ENCODE measurements around the gene PTP4A2. TPM values are rescaled to one million over a fixed set of nuclear protein-coding genes. Genes with fewer than 3 reads are reported as not detected.
A peak's percentile ranks its signal among the peaks of the same experiment; 100 is the strongest.

PTP4A2 gene
- total and polyA plus RNA-seq, 10 of the 15 experiments (the other 5 are each of a cell fraction or from before 2014, with no cell fraction given), result 180 to 909 (median 375) TPM

- ChIA-PET CTCF (interaction anchor here (0.8 to 2.3 kb wide), 4 partner anchors 14 to 43 kb away, joined by 3 to 6 read pairs (median 4); no protein-coding TSS in a partner anchor), SMC1A (ENCODE audit: uncharacterized antibody, unreplicated experiment) (interaction anchor here (0.6 to 5.9 kb wide), 9 partner anchors 10 to 116 kb away, joined by 3 to 37 read pairs (median 4); no protein-coding TSS in a partner anchor), RAD21 (ENCODE audit: unreplicated experiment) (interaction anchor here (1.4 to 2.4 kb wide), 3 partner anchors 8 to 76 kb away, joined by 3 to 10 read pairs (median 6); no protein-coding TSS in a partner anchor), POLR2A (interaction anchor here (0.7 to 3.2 kb wide), 4 partner anchors 11 to 74 kb away, joined by 3 to 19 read pairs (median 6); no protein-coding TSS in a partner anchor)
- in situ Hi-C loops (cut with MboI) (no loop called here), intact Hi-C loops (cut with micrococcal nuclease; ENCODE audit: unreplicated experiment) (no loop called here)
- H4K20me1 ChIP-seq (ENCODE audit: control insufficient read depth, insufficient read depth), result no peaks in the 10 kb centered on the region
- no peaks in the 10 kb centered on the region for H3K36me3 ChIP-seq (ENCODE audit: control insufficient read depth in 2 of 2, insufficient read depth in 2 of 2, low read length in 1 of 2)
- H3K79me2 ChIP-seq (ENCODE audit: control insufficient read depth, insufficient read depth, low read length), result no peaks in the 10 kb centered on the region
- H3K9ac ChIP-seq (ENCODE audit: control insufficient read depth, insufficient read depth, low read length), result no peak overlapping the region
- H3K9me3 ChIP-seq (replicated peaks; ENCODE audit: control insufficient read depth, insufficient read depth, low read length), result no peaks in the 10 kb centered on the region
- no peak overlapping the region for H3K4me2 ChIP-seq (ENCODE audit: control insufficient read depth, insufficient read depth)
- no TSS peak for BruUV-seq (replicated peaks)
- H3K27me3 ChIP-seq (replicated peaks in 1 of 2; ENCODE audit: control insufficient read depth in 2 of 2, insufficient read depth in 2 of 2, low read length in 1 of 2), result no peaks in the 10 kb centered on the region
- 98% methylated on average over 7 of the region's 7 CpGs for WGBS (ENCODE audit: insufficient coverage, insufficient replicate concordance, low lambda C conversion rate, missing lambda C conversion rate)
- no peak overlapping the region for H3K27ac ChIP-seq (ENCODE audit: control insufficient read depth, insufficient read depth)
- no peak overlapping the region for H2AFZ ChIP-seq (ENCODE audit: control insufficient read depth, low read depth, low read length)
- no peak for FAIRE-seq
- peaks cover 22% of the 10 kb centered on the region for H3K4me1 ChIP-seq (ENCODE audit: control insufficient read depth, insufficient read depth, low read length)
- H3K4me3 ChIP-seq, result no peak overlapping the region
- DNase-seq (ENCODE audit: low read depth, low spot score), result no peak
- no peak for TF ChIP-seq BHLHE40 (IDR thresholded peaks at IDR 0.05; ENCODE audit: borderline replicate concordance in 1 of 2, low read depth in 2 of 2, low read length in 1 of 2)
- TF ChIP-seq NFYA (IDR thresholded peaks at IDR 0.05; ENCODE audit: borderline replicate concordance, low read depth, low read length), result no peak
- no peak for TF ChIP-seq HDGF (IDR thresholded peaks at IDR 0.05)
- TF ChIP-seq CHD4 (IDR thresholded peaks at IDR 0.05), result no peak
- ATAC-seq, result no peak
Observed at GRCh38 chr1:31888291-31888690, 49.9 kb downstream of the PTP4A2 start.

DNA sequence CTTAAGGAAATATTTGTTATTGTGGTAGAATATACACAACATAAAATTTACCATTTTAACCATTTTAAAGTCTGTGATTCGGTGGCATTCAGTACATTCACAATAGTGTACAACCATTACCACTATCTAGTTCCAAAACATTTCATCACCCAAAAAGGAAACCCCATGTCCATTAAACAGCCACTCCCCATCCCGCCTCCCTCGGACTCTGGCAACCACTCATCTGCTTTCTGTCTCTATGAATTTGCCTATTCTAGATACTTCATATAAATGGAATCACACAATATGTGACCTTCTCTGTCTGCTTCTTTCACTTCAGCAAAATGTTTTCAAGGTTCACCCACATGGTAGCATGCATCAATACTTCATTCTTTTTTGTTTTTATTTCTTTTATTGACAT, 51.3 kb downstream of the PTP4A2 start:
- intact Hi-C loops (cut with micrococcal nuclease; ENCODE audit: unreplicated experiment) (no loop called here), in situ Hi-C loops (cut with MboI) (no loop called here)
- no peak overlapping the region for H2AFZ ChIP-seq (ENCODE audit: control insufficient read depth, low read depth, low read length)
- no peak overlapping the region for H3K4me2 ChIP-seq (ENCODE audit: control insufficient read depth, insufficient read depth)
- FAIRE-seq (no peak), ATAC-seq (peak; percentile 23), DNase-seq (ENCODE audit: low read depth, low spot score) (no peak)
- ChIA-PET CTCF (no interaction called here), POLR2A (no interaction called here), SMC1A (ENCODE audit: uncharacterized antibody, unreplicated experiment) (no interaction called here), RAD21 (ENCODE audit: unreplicated experiment) (no interaction called here)
- 69% methylated on average over 3 of the region's 3 CpGs for WGBS (ENCODE audit: insufficient coverage, insufficient replicate concordance, low lambda C conversion rate, missing lambda C conversion rate)
- BruUV-seq (replicated peaks), result no TSS peak
- peaks cover 22% of the 10 kb centered on the region for H3K4me1 ChIP-seq (ENCODE audit: control insufficient read depth, insufficient read depth, low read length)
- no peaks in the 10 kb centered on the region for H3K36me3 ChIP-seq (ENCODE audit: control insufficient read depth in 2 of 2, insufficient read depth in 2 of 2, low read length in 1 of 2)
- H3K9ac ChIP-seq (ENCODE audit: control insufficient read depth, insufficient read depth, low read length), result no peak overlapping the region
- no peaks in the 10 kb centered on the region for H3K79me2 ChIP-seq (ENCODE audit: control insufficient read depth, insufficient read depth, low read length)
- no peaks in the 10 kb centered on the region for H3K27me3 ChIP-seq (replicated peaks in 1 of 2; ENCODE audit: control insufficient read depth in 2 of 2, insufficient read depth in 2 of 2, low read length in 1 of 2)
- no peaks in the 10 kb centered on the region for H3K9me3 ChIP-seq (replicated peaks; ENCODE audit: control insufficient read depth, insufficient read depth, low read length)
- no peak overlapping the region for H3K4me3 ChIP-seq
- no peak overlapping the region for H3K27ac ChIP-seq (ENCODE audit: control insufficient read depth, insufficient read depth)
- TF ChIP-seq ESRRA (IDR thresholded peaks at IDR 0.05; ENCODE audit: low read length) (no peak), NFYB (IDR thresholded peaks at IDR 0.05; ENCODE audit: insufficient read depth, low read depth, low read length) (peak; percentile 39; the same call in 1 of the 2 replicates), PKNOX1 (IDR thresholded peaks at IDR 0.05) (0 out of 2 replicates have a peak, but pooled peaks have one; percentile 33)
- no peaks in the 10 kb centered on the region for H4K20me1 ChIP-seq (ENCODE audit: control insufficient read depth, insufficient read depth)

Measured in GM12878 (cell line).